NCI-H82 treated with DMSO at 0.1 percent for 48 hours (cell line): Measurements from ENCODE around the gene EPHA2.

Experiments used
- DNase-seq: peaks from one replicate; lab custom pipeline; 2025; ENCODE audit not compliant: unreplicated experiment; lab: John Stamatoyannopoulos, UW

The EPHA2 gene

DNA sequence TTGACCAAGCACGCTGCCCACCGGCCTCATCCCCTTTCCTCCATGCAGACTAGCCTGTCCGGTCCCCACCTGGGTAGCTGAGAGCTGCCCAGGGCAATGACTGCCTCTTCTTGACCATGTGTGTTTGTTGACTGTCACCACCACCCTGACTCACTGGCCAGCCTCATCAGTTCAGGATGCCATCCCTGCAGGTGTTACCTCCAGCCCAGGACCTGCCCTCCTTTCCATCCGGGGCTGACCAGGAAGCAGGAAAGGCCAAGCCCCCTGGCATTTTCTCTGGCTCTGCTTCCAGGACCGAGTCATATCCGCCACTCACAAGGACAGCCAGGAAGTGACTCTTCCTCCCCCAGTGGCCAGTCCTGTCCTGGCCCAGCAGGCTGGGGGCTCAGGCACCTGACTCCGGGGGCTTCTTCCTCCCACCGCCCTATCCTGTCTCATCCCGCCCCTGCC lies 17.1 kb downstream of the EPHA2 start:
- no peak for DNase-seq

DNA sequence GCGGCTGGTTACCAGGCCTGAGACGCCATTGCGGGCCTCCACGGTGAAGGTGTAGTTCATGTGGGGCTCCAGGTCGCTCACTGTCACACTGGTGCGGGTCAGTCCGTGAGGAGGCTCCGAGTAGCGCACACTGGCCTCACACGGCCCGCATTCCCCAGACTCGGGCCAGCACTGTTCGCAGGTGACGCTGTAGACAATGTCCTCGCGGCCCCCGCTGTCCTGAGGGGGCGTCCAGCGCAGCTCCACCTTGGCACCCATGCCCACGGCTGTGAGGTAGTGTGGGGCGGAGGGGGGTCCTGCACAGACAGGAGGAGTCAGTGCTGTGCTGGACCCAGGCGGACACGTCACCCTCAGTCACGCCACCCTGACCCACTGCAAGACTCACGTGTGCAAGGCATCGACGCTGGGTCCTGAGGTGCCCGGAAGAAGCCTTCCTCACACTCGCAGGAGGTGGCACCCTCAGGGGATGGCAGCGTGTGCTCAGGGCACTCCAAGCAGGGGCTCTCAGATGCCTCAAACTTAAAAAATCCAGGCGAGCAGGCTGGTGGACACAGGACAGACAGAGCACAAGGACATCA lies 17.9 kb downstream of the EPHA2 start:
- DNase-seq = no peak

DNA sequence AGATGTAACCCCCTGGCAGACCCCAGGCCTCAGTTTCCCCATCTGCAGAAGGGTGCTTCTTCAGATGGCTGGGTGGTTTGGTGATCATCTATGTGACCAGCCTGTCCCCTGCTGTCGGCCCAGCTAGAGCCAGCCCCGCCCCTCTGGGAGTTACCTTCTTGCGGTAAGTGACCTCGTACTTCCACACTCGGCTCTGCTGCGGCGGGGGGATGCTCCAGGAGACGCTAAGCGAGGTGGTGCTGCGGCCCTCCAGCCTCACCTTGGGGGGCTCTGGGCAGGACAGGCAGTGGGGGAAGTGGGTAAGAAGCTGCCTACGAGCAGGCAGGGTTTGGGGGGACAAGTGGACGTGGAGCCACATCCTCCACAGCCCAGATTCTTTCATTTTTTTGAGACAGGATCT lies 20.4 kb downstream of the EPHA2 start:
- no peak for DNase-seq

DNA sequence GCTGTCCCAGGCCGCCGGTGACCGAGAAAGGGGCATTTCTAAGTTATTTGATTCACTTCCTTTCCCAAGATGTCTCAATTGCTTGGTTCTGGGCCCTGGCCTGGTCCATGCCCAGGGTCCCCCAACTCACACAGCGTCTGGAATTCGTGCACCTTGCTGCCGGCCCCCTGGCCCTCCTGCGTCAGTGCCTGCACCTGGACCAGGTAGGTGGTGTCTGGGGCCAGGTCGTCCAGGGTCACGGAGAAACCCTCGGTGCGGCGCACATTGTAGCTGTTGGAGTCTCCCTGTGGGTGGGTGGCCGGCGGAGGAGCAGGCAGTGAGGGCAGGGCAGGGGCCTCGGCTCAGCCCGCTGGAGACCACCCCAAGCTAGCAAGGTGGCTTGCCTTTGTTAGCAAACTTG lies 21.0 kb downstream of the EPHA2 start:
- DNase-seq = no peak

DNA sequence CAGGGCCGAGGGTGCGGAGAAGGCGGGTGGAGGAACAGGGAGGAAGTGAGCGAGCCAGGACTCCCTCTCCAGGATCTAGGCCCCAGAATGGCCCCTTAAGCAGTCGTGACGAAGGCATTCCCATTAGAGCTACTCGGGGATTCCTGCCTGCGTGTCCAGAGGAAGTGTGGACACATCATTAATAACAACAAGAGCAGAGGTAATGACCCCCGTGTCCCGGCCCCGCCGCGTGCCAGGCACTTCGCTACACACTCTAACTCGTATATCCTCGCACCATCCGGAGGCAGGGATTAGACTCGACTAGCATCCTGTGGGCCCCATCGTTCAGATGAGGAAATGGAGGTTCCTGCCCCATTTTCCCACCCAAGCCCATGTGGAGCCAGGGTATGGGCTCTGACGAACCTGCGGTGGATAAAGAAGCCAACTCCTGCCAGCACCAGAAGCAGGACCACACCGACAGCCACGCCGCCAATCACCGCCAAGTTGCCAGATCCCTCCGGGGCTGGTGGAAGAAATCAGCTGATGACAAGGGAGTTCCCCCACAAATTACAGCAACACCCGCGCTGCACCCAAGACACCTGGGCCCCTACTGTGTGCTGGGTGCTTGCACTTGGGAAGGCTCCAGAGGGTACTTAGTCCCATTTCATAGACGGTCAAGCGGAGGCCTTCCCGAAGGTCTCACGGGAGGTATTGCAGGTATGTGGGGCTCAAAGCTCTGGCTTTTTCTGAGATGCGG lies 21.6 kb downstream of the EPHA2 start:
- no peak for DNase-seq

DNA sequence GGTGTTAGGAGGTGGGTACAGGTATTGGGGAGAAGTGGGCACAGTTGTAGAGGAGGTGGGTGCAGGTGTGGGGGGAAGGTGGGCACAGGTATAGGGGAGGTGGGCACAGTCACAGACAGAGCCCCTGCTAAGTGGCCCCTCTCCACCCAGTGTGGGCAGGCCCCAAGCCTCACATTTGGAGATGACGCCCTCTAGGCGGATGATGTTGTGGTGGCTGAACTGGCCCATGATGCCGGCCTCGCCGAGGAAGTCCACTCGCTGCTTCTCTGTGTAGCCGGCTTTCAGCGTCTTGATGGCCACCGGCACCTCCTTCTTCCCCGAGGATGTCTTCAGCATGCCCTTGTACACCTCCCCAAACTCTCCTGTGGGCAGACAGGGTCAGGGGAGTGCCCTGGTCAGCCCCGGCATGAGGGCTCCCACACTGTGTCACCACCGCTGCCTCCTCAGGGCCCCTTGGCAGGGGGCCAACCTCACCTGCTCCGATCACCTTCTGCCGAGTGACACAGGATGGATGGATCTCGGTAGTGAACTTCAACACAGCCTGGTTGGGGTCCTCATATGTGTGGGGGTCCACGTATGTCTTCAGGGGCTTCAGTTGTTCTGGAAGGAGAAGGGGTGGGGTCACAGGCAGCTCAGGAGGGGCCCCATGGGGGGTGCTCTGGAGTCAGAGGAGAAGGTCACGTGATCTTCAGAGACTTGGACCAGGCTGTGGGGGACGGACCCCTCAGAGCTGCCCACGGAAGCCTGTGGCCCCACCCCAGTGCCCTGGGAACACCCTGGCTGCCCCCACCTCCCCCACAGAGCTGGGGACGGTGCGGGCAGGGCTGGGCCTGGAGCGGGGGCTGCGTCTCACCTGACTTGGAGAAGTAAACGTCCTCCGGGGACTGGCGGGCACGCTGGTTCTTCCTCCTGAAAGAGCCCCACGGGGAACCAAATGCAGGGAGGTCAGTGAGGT lies 22.6 kb downstream of the EPHA2 start:
- DNase-seq = no peak

DNA sequence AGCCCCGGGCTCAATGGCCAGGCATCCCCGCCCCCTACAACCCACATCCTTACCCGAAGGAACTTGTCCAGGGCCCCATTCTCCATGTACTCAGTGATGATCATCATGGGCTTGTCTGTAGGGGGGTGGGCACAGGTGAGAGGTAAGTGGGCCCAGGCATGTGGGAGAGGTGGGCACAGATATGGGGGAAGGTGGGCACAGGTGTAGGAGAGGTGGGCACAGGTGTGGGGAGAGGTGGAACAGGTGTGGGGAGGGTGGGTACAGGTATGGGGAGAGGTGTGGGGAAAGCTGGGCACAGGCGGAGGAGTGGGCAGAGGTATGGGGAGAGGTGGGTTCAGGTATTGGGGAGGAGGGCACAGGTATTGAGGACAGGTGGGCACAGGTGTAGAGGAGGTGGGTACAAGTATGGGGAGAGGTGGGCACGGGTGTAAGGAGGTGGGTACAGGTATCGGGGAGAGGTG lies 23.5 kb downstream of the EPHA2 start:
- no peak for DNase-seq

DNA sequence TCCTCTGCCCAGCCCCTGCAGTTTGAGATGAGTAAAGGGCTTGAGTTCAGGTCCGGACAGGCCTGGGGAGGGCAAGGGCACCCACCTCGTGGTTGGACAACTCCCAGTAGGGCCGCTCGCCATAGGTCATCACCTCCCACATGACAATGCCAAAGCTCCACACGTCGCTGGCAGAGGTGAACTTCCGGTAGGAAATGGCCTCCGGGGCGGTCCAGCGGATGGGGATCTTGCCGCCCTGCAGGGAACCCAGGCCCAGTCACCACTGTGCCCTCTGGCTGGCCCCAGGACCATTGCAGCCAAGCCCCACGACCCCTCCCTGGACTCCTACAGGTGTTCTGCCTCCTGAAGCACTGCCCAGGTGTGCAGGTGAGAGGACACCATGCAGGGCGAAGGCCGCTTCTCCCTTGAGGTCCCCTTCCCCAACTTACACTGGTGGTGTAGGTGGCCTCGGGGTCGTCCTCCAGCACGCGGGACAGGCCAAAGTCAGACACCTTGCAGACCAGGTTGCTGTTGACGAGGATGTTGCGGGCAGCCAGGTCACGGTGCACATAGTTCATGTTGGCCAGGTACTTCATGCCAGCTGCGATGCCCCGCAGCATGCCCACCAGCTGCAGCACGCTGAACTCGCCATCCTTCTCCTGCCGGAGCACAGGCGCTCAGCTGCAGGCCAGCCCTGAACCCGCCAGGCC lies 24.1 kb downstream of the EPHA2 start:
- DNase-seq = no peak

DNA sequence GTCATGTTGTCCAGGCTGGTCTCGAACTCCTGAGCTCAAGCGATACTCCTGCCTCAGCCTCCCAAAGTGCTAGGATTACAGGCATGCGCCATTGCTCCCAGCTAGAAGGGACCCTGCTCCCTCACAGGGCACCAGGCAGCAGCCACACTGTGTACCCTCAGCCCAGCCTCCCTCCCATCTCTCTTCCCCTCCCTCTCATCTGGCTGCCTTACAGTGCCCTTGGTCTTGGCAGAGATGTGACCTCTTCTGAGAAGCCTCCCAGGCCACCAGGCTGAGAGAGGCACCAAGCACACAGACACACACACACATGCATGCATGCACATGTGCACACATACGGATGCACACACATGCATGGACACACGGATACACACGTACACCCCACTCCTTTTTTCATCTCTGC lies 25.0 kb downstream of the EPHA2 start:
- DNase-seq = no peak

DNA sequence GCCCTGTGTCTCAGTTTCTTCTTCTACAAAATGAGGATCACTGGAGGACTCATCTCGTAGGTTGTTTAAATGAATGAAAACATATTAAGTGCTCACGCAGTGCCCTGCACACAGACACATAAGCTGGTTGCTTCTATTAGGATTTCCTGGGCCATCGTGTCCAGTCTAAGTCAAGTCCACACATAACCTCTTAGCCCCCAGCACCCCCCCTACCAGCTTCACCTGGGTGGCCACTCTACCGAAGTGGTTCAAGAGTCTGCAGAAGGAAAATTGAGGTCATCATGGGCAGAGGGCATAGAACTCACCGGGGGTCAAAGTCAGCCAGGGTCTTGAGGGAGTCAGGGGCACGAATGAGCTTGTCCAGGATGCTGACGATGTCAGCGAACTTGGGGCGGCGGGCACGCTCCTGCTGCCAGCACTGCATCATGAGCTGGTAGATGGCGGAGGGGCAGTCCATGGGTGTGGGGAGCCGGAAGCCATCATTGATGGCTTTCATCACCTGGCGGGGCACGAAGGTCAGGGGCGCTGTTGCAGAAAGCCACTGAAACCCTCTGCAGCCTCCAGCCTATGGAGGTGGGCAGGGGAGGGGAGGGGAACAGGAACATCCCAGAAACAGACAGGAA lies 25.8 kb downstream of the EPHA2 start:
- DNase-seq = no peak

DNA sequence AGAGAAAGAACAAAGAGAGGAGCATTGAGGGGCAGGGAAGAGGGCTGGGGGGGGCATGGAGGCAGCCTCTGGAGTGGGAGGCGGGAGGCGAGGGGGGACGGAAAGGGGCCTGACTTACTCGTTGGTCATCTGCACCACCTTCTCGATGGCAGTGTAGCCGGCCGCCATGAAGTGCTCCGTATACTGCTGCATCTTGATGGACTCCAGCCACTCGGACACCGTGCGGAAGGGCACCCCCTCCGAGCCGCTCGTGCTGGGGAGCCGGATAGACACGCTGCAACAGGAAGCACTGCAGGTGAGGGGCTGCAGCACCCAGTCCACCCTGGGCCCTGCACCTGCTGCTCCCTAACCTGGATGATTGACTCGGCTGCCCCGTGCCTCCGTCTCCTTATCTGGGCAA lies 26.6 kb downstream of the EPHA2 start:
- no peak for DNase-seq

DNA sequence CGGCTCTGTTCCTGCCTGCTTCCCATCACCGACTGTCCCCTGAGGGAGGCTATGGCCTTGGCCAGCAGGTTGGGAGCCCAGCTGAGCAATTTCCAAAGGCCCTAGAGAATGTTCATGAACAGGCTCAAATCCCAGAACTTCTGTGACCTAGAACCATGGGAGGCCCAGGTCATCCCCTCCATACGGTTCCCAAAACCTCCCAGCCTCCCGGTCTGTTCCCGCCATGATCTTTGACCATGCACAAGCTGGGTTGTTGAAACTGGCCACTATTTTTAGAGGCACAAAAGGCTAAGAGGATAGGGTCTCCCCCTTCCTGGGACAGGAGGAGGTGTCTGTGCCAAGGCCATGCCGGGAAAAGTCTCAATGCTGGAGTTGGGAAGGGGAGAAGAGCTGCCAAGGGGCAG lies 27.5 kb downstream of the EPHA2 start:
- DNase-seq = no peak

DNA sequence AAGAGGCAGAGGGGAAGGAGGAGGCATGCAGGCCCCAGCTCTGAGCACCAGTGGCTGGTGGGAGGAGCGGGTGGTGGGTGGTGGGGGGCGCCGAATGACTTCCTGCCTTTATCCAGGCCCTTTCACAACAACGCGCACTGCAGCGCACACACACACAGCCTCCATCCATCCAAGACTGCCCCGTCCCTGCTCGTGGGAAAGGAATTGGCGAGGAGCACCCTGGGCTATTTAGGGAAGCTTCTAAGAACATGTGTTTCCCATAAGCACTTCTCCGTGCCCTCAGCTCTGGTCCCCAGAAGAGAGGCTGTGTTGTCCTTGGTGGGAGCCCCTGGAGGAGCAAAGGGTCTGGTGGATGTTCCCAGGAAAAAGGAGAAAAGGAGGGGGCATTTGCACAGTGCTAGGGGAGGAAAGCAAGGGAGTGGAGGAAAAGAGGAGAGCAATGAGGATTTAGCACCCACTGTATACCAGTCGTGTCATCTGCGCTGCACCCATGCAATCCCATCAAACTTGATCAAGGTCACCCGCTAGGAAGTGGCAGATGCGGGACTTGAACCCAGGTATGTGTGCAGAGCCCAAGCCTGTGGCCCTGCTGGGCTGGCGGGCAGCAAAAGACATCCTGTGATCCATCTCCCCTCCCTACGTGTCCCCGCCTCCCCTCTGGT lies 28.1 kb downstream of the EPHA2 start:
- no peak for DNase-seq

DNA sequence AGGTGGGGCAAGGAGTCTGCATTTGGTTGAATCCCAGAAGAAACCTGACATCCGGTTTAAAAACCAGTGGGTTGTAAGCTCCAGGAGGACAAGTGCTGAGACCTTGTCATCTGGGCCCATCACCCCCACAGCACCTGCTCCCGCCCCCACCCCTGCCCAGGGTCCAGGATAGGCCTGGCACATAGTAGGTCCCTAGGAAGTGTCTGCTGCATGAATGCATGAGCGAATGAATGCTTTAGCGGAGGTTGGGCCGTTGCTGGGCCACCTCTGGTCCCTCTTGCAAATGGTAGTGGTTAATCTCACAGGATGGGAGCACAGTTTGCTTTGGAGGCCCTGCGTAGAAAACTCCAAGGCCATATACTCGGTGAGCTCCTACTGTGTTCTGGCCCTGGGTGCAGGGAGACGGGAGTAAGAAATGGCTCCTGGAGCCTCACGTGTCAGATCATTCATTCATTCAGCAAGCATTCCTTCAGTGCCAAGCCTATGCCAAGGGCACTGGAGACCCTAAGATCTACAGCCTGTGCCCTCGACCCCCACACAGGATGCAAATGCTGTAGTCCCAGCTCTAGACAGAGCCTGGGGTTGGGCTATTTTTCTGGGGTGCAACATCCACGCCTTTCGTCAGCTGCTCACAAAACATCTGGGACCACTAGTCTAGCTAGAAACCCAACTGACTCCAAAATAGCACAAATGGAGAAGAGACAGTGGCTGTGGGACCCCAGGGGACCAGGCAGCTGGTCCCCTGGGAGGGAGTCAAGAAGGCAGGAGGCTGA lies 28.9 kb downstream of the EPHA2 start:
- DNase-seq = no peak

DNA sequence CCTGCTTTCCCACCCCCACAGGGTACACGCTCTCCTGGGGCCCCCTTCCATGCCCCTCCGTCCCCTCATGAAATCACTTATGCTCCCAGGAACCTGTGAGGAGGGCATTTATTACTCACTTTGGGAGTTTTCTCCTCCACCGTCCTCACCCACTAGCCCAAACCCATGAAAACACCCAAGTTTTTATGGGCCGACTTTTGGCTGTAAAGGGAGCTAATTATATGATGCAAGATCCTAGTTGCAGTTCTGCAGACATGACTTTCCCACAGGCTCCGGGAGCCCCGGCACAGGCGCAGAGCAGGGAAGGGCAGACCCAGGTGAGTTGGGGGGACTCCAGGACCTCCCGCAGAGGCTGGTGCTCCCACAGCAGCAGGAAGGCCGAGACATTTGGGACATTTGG lies 29.7 kb downstream of the EPHA2 start:
- DNase-seq = no peak

DNA sequence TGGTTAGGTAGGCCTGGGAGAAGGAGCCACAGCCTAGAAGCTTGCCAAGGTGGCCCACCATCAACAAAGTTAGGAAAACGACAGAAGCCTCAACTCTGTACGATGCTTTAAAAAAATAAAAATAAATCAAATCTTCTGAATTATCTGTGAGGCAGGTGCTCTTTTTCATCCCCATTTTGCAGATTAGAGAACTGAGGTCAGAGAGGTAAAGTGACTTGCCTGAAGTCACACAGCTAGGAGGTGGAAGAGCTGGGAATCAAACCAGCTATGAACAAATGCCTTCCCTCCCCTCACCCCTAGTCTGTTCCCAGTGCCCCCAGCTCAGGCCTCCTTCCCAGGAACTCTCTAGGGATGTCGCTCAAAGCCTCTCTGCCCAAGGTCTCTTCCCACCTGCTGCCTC lies 30.4 kb downstream of the EPHA2 start:
- DNase-seq = no peak

DNA sequence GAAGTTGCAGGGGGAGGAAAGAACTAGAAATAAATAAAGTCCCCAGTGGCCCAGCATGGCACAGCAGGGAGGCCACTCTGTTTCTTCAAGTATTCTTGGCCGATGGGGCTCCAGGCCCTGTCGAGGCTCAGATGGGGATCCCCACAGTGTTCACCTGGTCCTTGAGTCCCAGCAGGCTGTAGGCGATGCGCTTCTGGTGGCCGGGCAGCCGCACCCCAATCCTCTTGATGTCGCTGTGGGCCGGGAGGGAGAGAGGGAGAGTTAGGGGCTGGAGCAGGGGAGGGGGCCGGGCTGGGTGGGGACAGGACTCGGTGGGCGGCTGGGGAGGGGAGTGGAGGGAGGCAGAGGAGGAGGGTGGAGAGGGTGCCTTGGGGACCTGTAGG lies 30.8 kb downstream of the EPHA2 start:
- DNase-seq = no peak

DNA sequence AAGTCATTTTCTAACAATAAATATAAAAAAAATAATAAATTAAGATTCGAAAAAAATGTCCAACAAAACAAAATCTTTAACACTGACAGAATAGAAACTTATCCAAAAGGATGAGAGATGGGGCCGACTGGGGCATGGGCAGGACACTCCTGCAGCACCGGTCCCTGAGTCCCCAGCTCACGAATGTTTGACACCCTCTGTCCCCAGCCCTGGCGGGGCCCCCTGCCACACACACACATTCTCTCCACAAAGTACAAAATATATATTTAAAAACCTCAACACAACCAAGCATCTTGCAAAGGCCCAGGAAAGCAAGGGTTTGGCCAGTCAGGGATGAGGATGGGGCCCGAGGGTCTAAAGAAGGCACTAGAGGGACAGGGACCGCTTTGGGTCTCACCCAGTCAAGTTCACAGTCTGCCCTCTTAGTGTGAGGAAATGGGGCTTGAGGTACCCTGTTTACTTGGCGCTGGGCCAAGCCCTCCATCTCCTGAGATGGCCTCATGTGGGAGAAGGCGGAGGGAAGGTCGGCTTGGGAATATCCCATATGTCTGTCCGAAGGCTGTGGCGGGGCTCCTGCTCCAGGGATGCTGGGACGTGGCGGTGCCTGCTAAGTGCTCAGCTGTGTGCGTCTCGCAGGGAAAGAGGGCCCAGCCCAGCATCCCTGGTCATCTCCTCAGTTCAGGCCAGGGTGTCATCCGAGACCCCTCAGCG lies 31.3 kb downstream of the EPHA2 start:
- peak; percentile 28 for DNase-seq

DNA sequence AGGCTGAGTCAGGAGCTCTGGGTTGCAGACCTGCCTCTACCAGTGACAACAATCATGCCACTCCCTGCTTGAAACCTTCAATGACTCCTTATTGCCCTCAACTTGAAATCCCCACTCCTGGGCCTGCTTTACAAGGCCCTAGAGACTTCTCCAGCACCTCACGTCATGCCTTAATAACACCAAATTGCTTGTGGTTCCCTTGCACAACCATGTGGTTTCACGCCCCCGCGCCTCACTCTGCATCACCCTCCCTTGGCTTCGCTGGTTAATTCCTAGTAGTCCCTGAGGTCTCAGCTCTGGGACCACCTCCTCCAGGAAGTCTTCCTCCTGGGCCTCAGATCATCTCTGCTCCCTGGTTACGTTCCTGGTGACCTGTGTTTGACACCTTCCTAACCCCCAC lies 33.0 kb downstream of the EPHA2 start:
- DNase-seq = no peak
